COLO668 (cell line): ENCODE results near the gene AP1B1.
A peak's percentile ranks its signal among the peaks of the same experiment; 100 is the strongest.

Experiments used
- DNase-seq: peaks from one replicate; lab custom pipeline; 2025; ENCODE audit not compliant: unreplicated experiment; lab: John Stamatoyannopoulos, UW

AP1B1 gene

DNA sequence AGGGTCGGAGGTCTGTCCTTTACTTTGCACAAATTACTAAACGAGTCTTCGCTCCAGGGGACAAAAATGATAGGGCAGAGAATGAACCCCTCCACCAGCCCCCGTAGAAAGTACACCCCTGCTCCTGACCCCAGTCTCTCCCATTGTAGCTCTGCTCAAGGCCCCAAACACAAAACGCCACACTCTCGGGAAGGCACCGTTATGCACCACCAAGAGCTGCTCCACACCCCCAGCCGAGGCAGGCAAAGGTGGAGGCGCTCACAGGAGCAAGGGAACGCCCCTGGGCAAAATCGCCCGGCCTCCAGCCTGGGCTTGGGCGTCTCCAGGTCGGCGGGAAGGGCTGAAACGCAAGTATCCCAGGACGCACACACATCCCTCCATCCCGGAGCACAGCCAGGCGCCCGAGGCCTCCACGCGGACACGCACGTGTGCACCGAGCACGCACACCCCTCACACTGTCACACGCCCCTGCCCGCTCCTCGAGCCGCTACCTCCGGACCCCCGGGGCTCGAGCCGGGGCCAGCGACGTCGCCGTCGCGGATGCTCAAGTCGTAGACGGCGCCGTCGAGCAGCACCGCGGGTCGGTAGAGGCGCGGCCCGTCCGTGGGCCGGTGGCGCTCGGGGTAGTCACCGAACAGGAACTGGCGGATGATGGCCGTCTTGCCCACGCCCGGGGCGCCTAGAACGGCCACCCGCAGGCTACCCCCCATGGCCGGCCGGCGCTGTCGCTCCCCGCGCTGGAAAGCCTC, 73.7 kb downstream of the AP1B1 start:
- peak; percentile 39 for DNase-seq

DNA sequence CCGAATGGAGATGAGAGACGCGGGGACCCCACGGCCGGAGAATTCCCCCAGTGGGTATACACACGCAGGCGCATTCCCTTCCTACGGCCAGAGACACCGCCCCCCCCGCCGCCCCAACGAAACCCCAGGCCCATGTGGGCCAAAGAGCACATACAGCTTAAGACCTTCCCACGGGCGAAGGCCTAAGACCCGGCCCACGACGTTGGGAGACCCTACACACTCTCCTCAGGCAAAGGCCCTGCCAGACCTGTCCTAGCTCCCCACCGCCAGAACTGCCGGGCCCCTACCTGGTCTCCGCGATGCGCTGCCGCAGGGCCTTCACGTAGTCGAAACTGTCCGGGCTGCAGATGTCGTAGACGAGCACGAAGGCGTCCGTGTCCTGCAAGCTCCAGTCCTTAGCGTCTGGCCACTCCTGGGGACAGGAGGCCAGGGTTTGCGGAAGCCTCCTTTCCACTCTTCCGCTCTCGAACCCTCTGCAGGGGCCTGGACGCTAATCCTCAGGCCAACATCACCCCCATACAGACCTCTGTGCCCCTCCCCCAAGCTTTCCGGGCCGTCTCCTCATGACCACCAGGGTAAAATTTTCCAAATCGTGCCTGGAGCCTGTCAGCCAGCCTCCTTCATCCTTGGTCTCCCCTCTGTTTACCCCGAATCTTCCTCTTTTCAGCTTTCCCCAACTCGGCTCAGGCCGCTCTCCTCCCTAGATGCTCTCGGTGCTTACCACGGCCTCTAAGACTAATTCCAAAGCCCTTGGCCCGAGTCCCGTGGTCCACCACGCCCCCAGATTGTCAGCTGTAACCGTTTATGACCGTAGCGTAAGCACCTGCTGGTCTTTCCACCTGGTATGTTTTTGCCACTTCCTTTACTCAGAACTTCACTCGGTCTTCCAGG, 74.5 kb downstream of the AP1B1 start:
- DNase-seq, result peak; percentile 49

DNA sequence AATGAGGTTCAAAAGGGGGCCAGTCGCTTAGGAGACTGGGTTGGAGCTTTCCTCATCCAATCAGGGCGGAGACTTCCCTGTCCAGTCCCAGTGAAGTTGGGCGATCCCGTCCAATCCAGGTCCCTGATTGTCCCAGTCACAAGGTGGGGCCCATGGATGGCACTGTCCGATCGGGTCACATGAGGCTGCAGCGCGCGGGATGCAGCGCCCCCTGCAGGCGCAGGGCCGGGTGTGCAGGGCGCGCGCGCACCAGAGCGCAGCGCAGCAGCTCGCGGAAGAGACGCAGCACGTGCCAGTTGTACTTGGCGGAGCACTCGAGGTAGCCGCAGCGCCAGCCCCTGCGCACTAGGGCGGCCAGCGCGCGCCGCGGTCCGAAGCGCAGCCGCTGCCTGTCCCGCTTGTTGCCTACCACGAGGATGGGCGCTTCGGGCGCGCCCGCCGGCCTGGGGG, 75.2 kb downstream of the AP1B1 start:
- no peak for DNase-seq

DNA sequence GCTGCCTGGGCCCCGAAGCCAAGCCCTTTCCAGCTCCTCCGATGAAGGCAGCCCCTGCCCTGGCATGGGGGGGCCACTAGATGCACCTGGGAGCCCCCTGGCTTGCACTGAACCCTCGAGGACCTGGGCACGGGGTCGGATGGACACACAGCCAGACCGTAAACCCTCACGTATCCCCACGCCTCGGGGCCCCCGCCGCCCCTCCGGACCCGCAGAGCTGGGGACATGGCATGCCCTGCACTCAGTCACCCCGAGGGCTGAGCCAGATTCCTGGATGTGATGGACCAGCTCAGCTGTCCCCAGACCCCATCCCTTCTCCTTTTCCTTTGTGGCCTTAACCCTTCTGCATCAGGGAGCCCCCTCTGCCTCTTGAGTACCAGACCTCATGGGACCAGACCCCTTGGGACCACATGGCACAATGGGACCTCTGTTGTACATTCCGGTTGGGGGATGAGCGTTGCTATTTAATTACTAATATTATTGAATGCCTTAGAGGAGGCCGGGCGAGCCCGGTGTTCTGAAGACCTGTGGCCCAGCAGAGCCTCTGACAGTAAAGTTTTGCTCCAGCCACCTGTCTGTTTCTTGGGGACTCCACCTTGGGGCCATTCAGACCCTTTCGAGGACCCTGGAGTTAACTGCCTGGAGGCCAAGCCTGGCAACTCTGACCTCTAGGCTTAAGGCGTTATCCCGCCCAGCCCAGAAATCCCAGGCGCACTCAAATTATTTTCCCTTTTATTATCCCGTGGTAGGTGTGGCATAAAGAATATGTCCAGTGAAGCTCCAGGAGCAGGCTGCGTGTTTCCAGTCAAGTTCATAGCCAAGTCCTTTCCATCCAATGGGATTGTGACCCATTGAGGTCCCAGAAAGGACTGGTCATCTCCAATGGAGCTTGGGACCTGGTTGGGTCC, 75.9 kb downstream of the AP1B1 start:
- no peak for DNase-seq

DNA sequence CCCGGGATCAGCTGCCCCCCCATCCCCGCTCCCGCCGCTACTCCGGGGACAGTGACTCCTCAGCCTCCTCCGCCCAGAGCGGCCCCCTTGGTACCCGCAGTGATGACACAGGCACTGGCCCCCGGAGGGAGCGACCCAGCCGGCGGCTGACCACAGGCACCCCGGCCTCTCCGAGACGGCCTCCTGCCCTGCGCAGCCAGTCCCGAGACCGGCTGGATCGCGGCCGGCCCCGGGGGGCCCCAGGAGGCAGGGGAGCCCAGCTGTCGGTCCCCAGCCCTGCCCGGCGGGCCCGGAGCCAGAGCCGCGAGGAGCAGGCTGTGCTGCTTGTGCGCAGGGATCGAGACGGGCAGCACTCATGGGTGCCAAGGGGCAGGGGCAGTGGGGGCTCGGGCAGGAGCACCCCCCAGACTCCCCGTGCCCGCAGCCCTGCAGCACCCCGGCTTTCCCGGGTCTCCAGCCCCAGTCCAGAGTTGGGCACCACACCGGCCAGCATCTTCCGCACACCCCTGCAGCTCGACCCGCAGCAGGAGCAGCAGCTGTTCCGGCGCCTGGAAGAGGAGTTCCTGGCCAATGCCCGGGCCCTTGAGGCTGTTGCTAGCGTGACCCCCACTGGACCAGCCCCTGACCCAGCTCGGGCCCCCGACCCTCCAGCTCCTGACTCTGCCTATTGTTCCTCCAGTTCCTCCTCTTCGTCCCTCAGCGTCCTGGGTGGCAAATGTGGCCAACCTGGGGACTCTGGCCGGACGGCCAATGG, 76.7 kb downstream of the AP1B1 start:
- DNase-seq, result no peak

DNA sequence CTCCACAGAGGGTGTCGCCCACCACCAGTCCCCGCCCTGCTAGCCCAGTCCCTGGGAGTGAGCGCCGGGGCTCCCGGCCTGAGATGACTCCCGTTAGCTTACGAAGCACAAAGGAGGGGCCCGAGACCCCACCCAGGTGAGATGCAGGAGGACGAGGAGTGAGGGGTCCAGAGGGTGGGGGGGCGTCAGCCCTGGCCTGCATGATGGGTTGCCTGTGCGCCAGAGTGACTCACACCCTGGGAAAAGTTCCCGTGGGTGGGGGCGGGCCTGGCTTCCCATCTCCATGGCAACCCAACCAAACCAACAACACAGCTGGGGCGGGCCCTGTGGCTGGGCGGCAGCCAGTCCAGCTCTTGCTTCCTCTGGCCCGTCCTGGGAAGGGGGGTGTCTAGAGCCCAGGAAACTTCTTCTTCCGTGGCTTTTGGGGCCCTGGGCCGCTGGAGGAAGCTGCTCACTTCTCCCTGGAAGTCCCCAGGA, 77.5 kb downstream of the AP1B1 start:
- DNase-seq, result peak; percentile 72

DNA sequence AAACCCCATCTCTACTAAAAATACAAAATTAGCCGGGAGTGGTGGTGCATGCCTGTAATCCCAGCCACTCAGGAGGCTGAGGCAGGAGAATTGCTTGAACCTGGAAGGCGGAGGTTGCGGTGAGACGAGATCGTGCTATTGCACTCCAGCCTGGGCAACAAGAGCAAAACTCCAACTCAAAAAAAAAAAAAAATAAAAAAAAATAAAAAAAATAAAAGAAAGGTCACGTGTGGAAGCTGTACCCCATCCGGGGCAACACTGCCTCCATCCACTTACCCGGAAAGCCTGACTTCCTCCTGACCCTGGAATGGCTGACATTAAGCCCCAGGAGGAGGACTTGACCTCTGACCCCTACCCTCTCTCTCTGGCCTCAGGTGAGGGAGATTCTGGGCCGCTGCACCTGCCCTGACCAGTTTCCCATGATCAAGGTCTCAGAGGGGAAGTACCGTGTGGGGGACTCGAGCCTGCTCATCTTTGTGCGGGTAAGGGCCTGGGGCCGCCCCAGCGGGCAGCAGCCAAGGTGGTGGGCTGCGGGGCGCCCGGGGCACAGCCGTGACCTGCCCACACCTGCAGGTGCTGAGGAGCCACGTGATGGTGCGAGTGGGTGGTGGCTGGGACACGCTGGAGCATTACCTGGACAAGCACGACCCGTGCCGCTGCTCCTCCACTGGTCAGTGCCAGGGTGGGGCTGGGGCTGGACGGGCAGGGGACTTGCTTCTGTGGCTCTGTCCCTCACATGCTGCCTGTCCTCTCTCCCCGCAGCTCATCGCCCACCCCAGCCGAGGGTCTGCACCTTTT, 78.1 kb downstream of the AP1B1 start:
- DNase-seq, result no peak

DNA sequence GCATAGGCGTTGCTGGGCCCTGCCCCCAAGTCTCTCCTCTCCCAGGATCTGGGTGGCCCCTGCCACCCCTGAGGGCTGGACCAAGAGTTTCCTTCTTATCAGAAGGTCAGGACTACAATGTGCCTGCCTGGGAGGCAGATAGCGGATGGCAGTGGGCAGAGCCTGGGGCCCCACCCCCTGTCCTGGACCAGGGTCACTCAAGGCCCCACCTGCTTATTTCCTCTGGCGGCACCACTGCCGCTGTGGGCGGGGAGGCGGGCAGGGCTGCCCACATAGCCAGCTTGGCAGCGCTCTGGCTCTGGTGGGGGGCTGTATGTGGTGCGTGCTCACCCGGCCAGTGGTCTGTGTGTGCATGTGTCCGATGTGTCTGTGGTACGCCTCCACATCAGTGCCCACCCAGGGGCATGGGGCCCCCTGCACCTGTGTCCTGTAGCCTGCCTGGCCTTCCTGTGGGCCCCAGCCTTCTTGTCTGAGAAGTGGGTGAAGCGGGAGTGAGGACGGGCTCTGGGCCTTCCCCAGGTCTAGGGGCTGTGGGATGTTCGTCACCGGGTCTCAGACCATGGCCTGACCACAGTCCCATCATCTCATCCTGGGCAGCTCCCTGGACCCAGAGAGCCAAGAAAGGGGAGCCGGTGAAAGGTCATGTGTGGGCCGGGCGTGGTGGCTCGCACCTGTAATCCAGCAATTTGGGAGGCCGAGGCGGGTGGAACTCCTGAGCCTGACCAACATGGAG, 78.9 kb downstream of the AP1B1 start:
- DNase-seq, result no peak

DNA sequence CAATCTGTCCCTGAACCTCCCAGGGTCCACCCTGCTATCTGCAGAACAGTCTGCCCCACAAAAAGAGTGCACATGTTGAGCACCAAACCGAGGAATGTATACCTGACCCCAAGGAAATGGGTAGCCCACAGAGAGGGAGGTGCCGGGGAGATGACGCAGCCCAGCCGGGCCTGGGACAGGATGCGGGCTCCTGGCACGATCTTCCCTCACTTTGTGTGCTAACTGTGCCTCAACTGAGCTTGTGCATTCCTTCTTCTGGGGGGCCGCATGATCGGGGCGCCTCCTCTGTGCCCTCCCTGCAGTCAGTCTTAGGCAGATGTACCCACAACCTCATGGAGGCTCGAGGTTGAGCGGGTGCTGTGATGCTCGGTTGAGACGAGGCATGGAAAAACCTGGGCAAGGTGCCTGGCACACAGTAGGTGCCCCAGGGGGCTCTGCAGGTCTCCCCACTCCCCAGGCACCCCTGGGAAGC, 79.5 kb downstream of the AP1B1 start:
- no peak for DNase-seq

DNA sequence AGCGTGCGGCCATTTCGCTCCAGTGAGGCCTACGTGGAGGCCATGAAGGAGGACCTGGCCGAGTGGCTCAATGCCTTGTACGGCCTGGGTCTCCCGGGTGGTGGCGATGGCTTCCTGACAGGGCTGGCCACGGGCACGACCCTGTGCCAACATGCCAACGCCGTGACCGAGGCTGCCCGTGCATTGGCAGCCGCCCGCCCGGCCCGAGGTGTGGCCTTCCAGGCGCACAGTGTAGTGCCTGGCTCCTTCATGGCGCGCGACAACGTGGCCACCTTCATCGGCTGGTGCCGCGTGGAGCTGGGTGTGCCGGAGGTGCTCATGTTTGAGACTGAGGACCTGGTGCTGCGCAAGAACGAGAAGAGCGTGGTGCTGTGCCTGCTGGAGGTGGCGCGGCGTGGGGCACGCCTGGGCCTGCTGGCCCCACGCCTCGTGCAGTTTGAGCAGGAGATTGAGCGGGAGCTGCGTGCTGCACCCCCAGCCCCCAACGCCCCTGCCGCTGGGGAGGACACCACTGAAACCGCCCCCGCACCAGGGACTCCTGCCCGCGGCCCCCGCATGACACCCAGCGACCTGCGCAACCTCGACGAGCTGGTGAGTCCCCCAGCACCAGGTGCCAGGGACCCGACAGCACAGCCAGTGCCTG, 80.1 kb downstream of the AP1B1 start:
- no peak for DNase-seq

DNA sequence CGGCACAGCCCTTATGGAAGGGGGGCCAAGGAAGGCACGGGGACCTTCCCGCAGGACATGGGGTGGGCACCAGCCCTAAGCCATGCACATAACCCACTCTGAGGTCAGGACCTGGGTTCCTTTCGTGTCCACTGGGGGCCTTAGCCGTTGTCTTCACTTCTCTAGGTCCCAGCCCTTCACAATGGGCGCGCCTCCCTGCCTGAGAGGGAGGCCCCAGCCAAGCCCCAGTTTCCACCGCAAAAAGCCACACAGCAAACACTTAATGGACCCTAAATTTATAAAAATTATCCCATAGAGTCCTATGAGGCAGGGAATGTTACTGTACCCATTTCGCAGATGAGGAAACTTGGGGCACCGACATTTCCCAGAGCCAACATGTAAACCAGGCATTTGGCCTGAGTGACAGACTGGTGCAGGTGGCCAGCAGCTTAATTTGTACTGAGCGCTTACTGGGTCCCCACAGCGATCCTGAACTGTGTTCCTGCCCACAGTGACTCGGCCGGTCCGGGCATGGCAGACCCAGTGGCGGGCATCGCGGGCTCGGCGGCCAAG, 80.7 kb downstream of the AP1B1 start:
- no peak for DNase-seq

DNA sequence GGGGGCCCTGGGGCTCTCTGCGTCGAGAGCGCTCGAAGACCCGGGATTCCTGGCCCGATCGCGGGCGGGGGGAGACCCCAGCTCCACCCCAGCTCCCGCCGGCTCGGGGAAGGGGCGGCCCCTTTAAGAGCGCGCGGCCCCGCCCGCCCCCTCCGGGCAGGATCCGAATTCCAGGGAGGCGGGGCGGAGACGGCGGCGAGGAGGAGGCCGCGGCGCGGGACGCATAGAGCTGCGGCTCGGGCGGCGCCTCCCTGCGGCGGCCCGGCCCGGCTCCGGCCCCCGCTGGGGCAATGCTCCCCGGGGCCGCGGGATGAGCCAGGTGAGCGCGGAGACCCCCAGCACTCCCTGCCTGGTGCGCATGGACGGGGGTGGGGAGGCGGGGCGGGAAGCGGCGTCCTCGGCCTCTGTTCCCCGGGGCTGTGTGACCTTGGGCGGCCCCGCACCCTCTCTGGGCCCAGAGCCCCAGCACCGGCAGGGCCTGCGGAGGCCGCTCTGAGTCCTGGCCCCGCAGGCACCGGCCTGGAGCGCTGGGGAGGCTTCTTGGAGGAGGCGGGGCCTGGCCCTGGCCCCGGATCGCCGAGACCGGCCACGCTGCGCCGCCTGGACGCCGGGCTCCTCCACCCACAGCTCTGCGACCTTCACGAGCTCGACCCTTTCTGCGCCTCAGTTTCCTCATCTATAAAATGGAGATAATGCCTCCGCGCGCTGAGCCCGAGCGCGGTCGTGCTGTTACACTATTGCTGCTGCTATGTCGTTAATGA, 81.4 kb downstream of the AP1B1 start:
- DNase-seq, result peak; percentile 73

DNA sequence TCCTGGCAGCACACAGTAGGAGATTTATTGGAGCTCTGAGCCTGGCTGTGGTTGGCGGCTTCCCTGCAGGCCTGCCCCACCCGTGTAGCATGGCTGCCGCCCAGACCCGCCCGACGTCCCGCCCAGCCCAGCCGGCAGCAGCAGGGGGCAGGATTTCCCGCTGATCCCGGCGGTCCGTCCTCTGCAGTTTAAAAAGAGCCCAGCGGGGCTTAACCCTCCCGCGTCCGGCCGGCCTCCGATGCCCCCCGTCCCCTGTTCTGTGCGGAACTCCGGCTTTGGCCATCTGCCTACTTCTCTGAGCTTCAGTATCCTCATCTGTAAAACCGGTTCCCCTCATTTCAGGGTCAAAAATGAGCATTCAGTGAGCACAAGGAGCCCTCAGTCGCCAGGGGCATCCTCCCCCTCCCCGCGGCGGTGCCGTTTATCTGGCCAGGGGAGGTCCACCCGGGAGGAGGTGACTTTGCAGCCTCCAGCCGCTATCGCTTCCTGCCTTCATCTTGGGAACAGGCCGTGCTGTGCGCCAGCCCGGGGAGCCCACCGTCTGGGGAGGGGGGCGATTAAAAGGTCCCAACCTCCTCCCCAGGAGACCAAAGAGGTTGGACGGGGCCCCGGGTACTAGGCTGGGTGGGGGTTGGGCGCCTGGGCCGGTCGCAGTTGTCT, 82.1 kb downstream of the AP1B1 start, which contains the start of gene GAS2L1:
TSS of gene GAS2L1 (plus strand) at position 476 of the 660 bp plus-strand sequence. CDS start 1,456 bp downstream, outside the sequence.
- peak; percentile 63 for DNase-seq

DNA sequence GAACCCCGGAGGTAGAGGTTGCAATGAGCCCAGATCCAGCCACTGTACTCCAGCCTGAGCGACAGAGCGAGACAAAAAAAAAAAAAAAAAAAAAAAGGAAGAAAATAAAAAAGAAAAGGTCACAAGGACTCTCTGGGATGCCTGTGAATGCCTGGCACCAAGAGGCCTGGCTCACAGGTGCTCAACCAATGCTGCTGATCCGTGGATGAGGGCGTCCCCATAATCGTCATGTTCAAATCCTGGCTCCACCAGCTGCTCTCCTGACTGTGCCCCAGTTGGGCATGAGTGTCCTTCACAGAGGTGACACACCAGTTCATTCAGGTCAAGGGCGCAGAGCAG, 82.6 kb downstream of the AP1B1 start:
- DNase-seq, result no peak

DNA sequence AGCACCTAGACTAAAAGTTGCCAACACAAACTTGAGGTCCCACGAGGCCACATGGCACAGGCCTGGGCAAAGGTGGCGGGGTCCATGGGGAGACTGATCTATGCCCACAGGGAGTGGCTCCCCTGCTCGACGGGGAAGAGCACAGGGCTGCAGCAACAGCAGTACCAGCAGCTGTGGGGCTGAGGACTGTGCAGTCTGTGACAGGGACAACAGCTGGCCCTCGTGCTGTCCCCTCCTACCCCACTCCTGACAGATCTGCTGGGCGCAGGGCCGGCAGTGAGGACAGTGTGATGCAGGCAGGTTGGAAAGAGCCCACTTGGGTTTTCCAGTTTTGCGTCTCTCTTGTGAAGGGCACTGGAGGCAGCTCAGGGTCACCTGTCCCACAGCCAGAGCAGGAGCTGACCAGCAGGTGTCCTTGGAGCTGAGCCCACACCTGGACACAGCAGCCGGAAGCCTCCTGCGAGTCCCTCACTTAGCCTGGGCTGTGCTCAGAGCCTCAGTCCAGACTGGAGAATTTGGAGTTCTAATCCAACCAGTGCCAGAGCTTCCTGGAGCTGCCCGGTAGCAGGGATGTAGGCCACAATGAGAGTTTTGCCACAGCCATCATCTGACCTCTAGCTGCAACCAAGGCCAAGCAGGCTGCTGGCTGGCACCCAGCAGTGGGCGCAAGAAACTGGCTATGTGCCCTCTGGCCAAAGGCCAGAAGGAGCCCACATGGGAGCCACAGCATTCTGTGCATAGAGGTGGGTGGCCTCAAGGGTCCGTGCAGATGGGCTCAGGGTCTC, 85.5 kb downstream of the AP1B1 start:
- DNase-seq, result no peak

DNA sequence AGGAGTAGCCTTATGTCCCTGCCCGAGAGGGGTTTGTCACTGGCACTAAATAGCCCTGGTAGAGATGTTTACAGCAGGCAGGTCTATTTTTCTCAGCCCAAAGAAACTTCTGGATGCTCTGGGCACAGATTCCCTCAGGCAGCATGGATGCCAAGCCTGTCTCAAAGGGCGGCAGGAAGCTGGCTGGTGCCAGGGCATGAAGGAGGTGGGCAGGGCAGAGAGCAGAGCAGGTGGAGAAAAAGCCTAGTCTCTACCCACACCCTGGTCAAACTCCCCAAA, 86.0 kb downstream of the AP1B1 start:
- DNase-seq, result no peak
